ENCODE data around the gene KIR3DL1. TPM values are rescaled to one million over a fixed set of nuclear protein-coding genes. Genes with fewer than 3 reads are reported as not detected.
"Not testable (repeated sequence)": the region's sequence is repeated elsewhere in the genome, so short reads cannot be mapped to it uniquely, and the experiment has no call there.

Gene KIR3DL1
- total and polyA plus RNA-seq, 7 experiments from 2014 or later: 0.14 to 2.0 (median 1.1) TPM; not detected in 4

- DNase-seq; intact Hi-C loops (cut with micrococcal nuclease); H3K9me3 ChIP-seq (ENCODE audit: control insufficient read depth in 2 of 3, low read length in 3 of 3); H3K4me3 ChIP-seq (ENCODE audit: low read length); H3K36me3 ChIP-seq (ENCODE audit: control insufficient read depth in 2 of 3, insufficient read depth in 3 of 3, low read length in 3 of 3); H3K27ac Mint-ChIP-seq; ATAC-seq; H3K4me3 Mint-ChIP-seq; H3K27ac ChIP-seq (ENCODE audit: low read depth, low read length); CTCF ChIA-PET; H3K4me1 Mint-ChIP-seq; H3K27me3 ChIP-seq (ENCODE audit: control insufficient read depth in 2 of 2, insufficient read depth in 2 of 2, low read length in 2 of 2); POLR2A ChIA-PET; H3K4me1 ChIP-seq (ENCODE audit: control insufficient read depth in 2 of 2, insufficient read depth in 2 of 2, low read length in 2 of 2); H3K36me3 Mint-ChIP-seq: not testable (repeated sequence)
- Mint-ChIP-seq H3K27me3 (peaks cover 0 to 27% (median 9%) of the 10 kb centered on the region in 5 donors), H3K9me3 (peaks cover 0 to 23% (median 6%) of the 10 kb centered on the region in 11 donors)
Observed at GRCh38 chr19:54775830-54776229, 40.4 kb upstream of the KIR3DL1 start.

- H3K9me3 ChIP-seq (ENCODE audit: control insufficient read depth in 2 of 3, low read length in 3 of 3); H3K4me1 Mint-ChIP-seq; H3K27ac Mint-ChIP-seq; H3K36me3 ChIP-seq (ENCODE audit: control insufficient read depth in 2 of 3, insufficient read depth in 3 of 3, low read length in 3 of 3); H3K4me3 ChIP-seq (ENCODE audit: low read length); H3K36me3 Mint-ChIP-seq; H3K27ac ChIP-seq (ENCODE audit: low read depth, low read length); DNase-seq; H3K4me1 ChIP-seq (ENCODE audit: control insufficient read depth in 2 of 2, insufficient read depth in 2 of 2, low read length in 2 of 2); intact Hi-C loops (cut with micrococcal nuclease); POLR2A ChIA-PET; H3K27me3 ChIP-seq (ENCODE audit: control insufficient read depth in 2 of 2, insufficient read depth in 2 of 2, low read length in 2 of 2); CTCF ChIA-PET; ATAC-seq; H3K4me3 Mint-ChIP-seq: not testable (repeated sequence)
- Mint-ChIP-seq H3K9me3 (peaks cover 2 to 41% (median 12%) of the 10 kb centered on the region in 11 donors), H3K27me3 (peaks cover 0 to 31% (median 7%) of the 10 kb centered on the region in 5 donors)
Observed at GRCh38 chr19:54777851-54778250, 38.4 kb upstream of the KIR3DL1 start.

- H3K36me3 Mint-ChIP-seq; H3K36me3 ChIP-seq (ENCODE audit: control insufficient read depth in 2 of 3, insufficient read depth in 3 of 3, low read length in 3 of 3); H3K27ac Mint-ChIP-seq; H3K4me1 ChIP-seq (ENCODE audit: control insufficient read depth in 2 of 2, insufficient read depth in 2 of 2, low read length in 2 of 2); H3K27ac ChIP-seq (ENCODE audit: low read depth, low read length); H3K27me3 ChIP-seq (ENCODE audit: control insufficient read depth in 2 of 2, insufficient read depth in 2 of 2, low read length in 2 of 2); intact Hi-C loops (cut with micrococcal nuclease); DNase-seq; ATAC-seq; H3K4me3 ChIP-seq (ENCODE audit: low read length); CTCF ChIA-PET; H3K4me3 Mint-ChIP-seq; H3K9me3 ChIP-seq (ENCODE audit: control insufficient read depth in 2 of 3, low read length in 3 of 3); H3K4me1 Mint-ChIP-seq; POLR2A ChIA-PET: not testable (repeated sequence)
- H3K9me3 Mint-ChIP-seq: peaks cover 0 to 52% (median 12%) of the 10 kb centered on the region in 11 donors
- H3K27me3 Mint-ChIP-seq: peaks cover 0 to 33% (median 9%) of the 10 kb centered on the region in 5 donors
Observed at GRCh38 chr19:54778896-54779295, 37.4 kb upstream of the KIR3DL1 start.

- H3K9me3 ChIP-seq (ENCODE audit: control insufficient read depth in 2 of 3, low read length in 3 of 3); ATAC-seq; H3K4me1 Mint-ChIP-seq; CTCF ChIA-PET; H3K4me3 Mint-ChIP-seq; H3K36me3 ChIP-seq (ENCODE audit: control insufficient read depth in 2 of 3, insufficient read depth in 3 of 3, low read length in 3 of 3); H3K4me3 ChIP-seq (ENCODE audit: low read length); DNase-seq; H3K27ac Mint-ChIP-seq; H3K27ac ChIP-seq (ENCODE audit: low read depth, low read length); intact Hi-C loops (cut with micrococcal nuclease); H3K27me3 ChIP-seq (ENCODE audit: control insufficient read depth in 2 of 2, insufficient read depth in 2 of 2, low read length in 2 of 2); POLR2A ChIA-PET; H3K4me1 ChIP-seq (ENCODE audit: control insufficient read depth in 2 of 2, insufficient read depth in 2 of 2, low read length in 2 of 2): not testable (repeated sequence)
- peaks cover 0 to 44% (median 9%) of the 10 kb centered on the region in 11 donors for H3K9me3 Mint-ChIP-seq
- H3K36me3 Mint-ChIP-seq: peaks cover 0 to 11% (median 0%) of the 10 kb centered on the region in 5 donors
- peaks cover 0 to 53% (median 23%) of the 10 kb centered on the region in 5 donors for H3K27me3 Mint-ChIP-seq
Observed at GRCh38 chr19:54782916-54783315, 33.4 kb upstream of the KIR3DL1 start.

GRCh38 chr19:54786091-54786723 is 30.1 kb upstream of the KIR3DL1 start:
- peaks cover 0 to 57% (median 29%) of the 10 kb centered on the region in 5 donors for H3K27me3 Mint-ChIP-seq
- H3K4me3 Mint-ChIP-seq: not testable (repeated sequence)

GRCh38 chr19:54788154-54788553 is 28.1 kb upstream of the KIR3DL1 start:
- H3K27me3 Mint-ChIP-seq: peaks cover 3 to 57% (median 30%) of the 10 kb centered on the region in 5 donors
- peak; percentile 68 for ATAC-seq
- POLR2A ChIA-PET: not testable (repeated sequence)

More at GRCh38 chr19:54786091-54786723, 30.1 kb upstream of the KIR3DL1 start:
- H3K36me3 Mint-ChIP-seq; H3K27ac Mint-ChIP-seq; DNase-seq; H3K27me3 ChIP-seq (ENCODE audit: control insufficient read depth in 2 of 2, insufficient read depth in 2 of 2, low read length in 2 of 2); H3K4me3 ChIP-seq (ENCODE audit: low read length); CTCF ChIA-PET; H3K27ac ChIP-seq (ENCODE audit: low read depth, low read length); POLR2A ChIA-PET; H3K36me3 ChIP-seq (ENCODE audit: control insufficient read depth in 2 of 3, insufficient read depth in 3 of 3, low read length in 3 of 3); H3K9me3 ChIP-seq (ENCODE audit: control insufficient read depth in 2 of 3, low read length in 3 of 3); intact Hi-C loops (cut with micrococcal nuclease); ATAC-seq; H3K4me1 ChIP-seq (ENCODE audit: control insufficient read depth in 2 of 2, insufficient read depth in 2 of 2, low read length in 2 of 2); H3K4me1 Mint-ChIP-seq: not testable (repeated sequence)
- H3K9me3 Mint-ChIP-seq: peaks cover 0 to 35% (median 7%) of the 10 kb centered on the region in 11 donors

GRCh38 chr19:54790711-54791110 is 25.6 kb upstream of the KIR3DL1 start:
- no peaks in the 10 kb centered on the region for H3K4me1 ChIP-seq (ENCODE audit: control insufficient read depth in 2 of 2, insufficient read depth in 2 of 2, low read length in 2 of 2)
- no peaks in the 10 kb centered on the region for H3K9me3 ChIP-seq (ENCODE audit: control insufficient read depth in 2 of 3, low read length in 3 of 3)
- no peaks in the 10 kb centered on the region for H3K27me3 ChIP-seq (ENCODE audit: control insufficient read depth in 2 of 2, insufficient read depth in 2 of 2, low read length in 2 of 2)
- H3K36me3 Mint-ChIP-seq: no peaks in the 10 kb centered on the region
- peaks cover 6 to 42% (median 17%) of the 10 kb centered on the region in 5 donors for H3K27me3 Mint-ChIP-seq
- no peaks in the 10 kb centered on the region for H3K36me3 ChIP-seq (ENCODE audit: control insufficient read depth in 2 of 3, insufficient read depth in 3 of 3, low read length in 3 of 3)
- ATAC-seq (no peak), DNase-seq (no peak)
- no peak overlapping the region for H3K27ac ChIP-seq (ENCODE audit: low read depth, low read length)
- no peak overlapping the region for H3K4me3 ChIP-seq (ENCODE audit: low read length)
- CTCF ChIA-PET: no interaction called here
- POLR2A ChIA-PET: no interaction called here
- no peak overlapping the region for H3K4me3 Mint-ChIP-seq
- H3K4me1 Mint-ChIP-seq: peaks cover 0 to 21% (median 17%) of the 10 kb centered on the region in 7 donors
- H3K27ac Mint-ChIP-seq: no peak overlapping the region
- H3K9me3 Mint-ChIP-seq: peaks cover 0 to 7% (median 0%) of the 10 kb centered on the region in 11 donors
- intact Hi-C loops (cut with micrococcal nuclease): no loop called here

More at GRCh38 chr19:54788154-54788553, 28.1 kb upstream of the KIR3DL1 start:
- DNase-seq; H3K27me3 ChIP-seq (ENCODE audit: control insufficient read depth in 2 of 2, insufficient read depth in 2 of 2, low read length in 2 of 2); H3K9me3 ChIP-seq (ENCODE audit: control insufficient read depth in 2 of 3, low read length in 3 of 3); H3K27ac Mint-ChIP-seq; H3K36me3 ChIP-seq (ENCODE audit: control insufficient read depth in 2 of 3, insufficient read depth in 3 of 3, low read length in 3 of 3); H3K4me3 Mint-ChIP-seq; H3K4me1 ChIP-seq (ENCODE audit: control insufficient read depth in 2 of 2, insufficient read depth in 2 of 2, low read length in 2 of 2); CTCF ChIA-PET; intact Hi-C loops (cut with micrococcal nuclease); H3K36me3 Mint-ChIP-seq; H3K4me3 ChIP-seq (ENCODE audit: low read length); H3K27ac ChIP-seq (ENCODE audit: low read depth, low read length): not testable (repeated sequence)
- Mint-ChIP-seq H3K9me3 (peaks cover 0 to 18% (median 2%) of the 10 kb centered on the region in 11 donors), H3K4me1 (peaks cover 0 to 17% (median 10%) of the 10 kb centered on the region in 7 donors)

Data from naive thymus-derived CD4-positive, alpha-beta T cell (primary cell).